IMR-90 (cell line): ENCODE data around the gene PBRM1. TPM values are rescaled to one million over a fixed set of nuclear protein-coding genes. Genes with fewer than 3 reads are reported as not detected.

Experiments used
- ATAC-seq: fragments of 200-7000 bp; cut with Tn5 transposase; 2 replicates; pipeline ENCODE4 v1.9.1; 2020; ENCODE audit warnings: low read depth, mild to moderate bottlenecking, moderate library complexity
- BruUV-seq: library from RNA; stranded (reverse); fragments of 400-500 nt; replicated peaks from 2 replicates; lab custom pipeline; 2021; lab: Mats Ljungman, UMichigan
- CTCF ChIA-PET: fragments of 300-600 bp; formaldehyde crosslinking; extraction: SDS; loops from one replicate; lab custom pipeline; 2021; ENCODE audit warnings: antibody characterized with exemption; lab: Yijun Ruan, JAX
- POLR2A ChIA-PET: fragments of 300-600 bp; sonication (Branson Sonifier 250); formaldehyde crosslinking; loops from one replicate; lab custom pipeline; 2022; ENCODE audit warnings: antibody characterized with exemption; ENCODE audit not compliant: unreplicated experiment; lab: Charles Lee
- DNase-seq: peaks from one replicate; pipeline ENCODE4 v3.0.0; 2013
- H2AFZ ChIP-seq: replicated peaks from 2 replicates; pipeline ENCODE3; 2013; ENCODE audit warnings: low read length, mild to moderate bottlenecking; ENCODE audit not compliant: poor library complexity
- H2AK5ac ChIP-seq: 2 replicates; pipeline ENCODE4 v1.6.1; 2013; ENCODE audit warnings: low read depth, low read length, inconsistent platforms
- H2AK9ac ChIP-seq: replicated peaks from 2 replicates; pipeline ENCODE3; 2013; ENCODE audit warnings: mild to moderate bottlenecking, low read depth, low read length, moderate library complexity; ENCODE audit not compliant: poor library complexity
- H2BK120ac ChIP-seq: 2 replicates; pipeline ENCODE4 v1.6.1; 2013; ENCODE audit warnings: low read depth, low read length, inconsistent platforms
- H2BK15ac ChIP-seq: 3 replicates; pipeline ENCODE4 v1.6.1; 2013; ENCODE audit warnings: low read depth, low read length, inconsistent platforms
- H2BK20ac ChIP-seq: 2 replicates; pipeline ENCODE4 v1.6.1; 2013; ENCODE audit warnings: low read depth, mild to moderate bottlenecking, inconsistent platforms, low read length, moderate library complexity
- H2BK5ac ChIP-seq: 2 replicates; pipeline ENCODE4 v1.6.1; 2013; ENCODE audit warnings: mild to moderate bottlenecking, low read depth, low read length, inconsistent platforms; ENCODE audit not compliant: poor library complexity, severe bottlenecking
- H3K14ac ChIP-seq: replicated peaks from 2 replicates; pipeline ENCODE4 v1.6.1; 2013; ENCODE audit warnings: low read depth, low read length, inconsistent platforms
- H3K18ac ChIP-seq: 2 replicates; pipeline ENCODE4 v1.6.1; 2013; ENCODE audit warnings: low read depth, low read length, control low read depth
- H3K23ac ChIP-seq: 2 replicates; pipeline ENCODE4 v1.6.1; 2013; ENCODE audit warnings: low read depth, low read length, inconsistent platforms
- H3K27ac ChIP-seq: 2 replicates; pipeline ENCODE4 v1.5.1; 2013; ENCODE audit warnings: mild to moderate bottlenecking, control low read depth, low read length; ENCODE audit not compliant: insufficient read depth
- H3K27me3 ChIP-seq: 2 replicates; pipeline ENCODE4 v1.6.1; 2013; ENCODE audit warnings: low read length; ENCODE audit not compliant: control insufficient read depth, insufficient read depth
- H3K36me3 ChIP-seq: 2 replicates; pipeline ENCODE4 v1.6.1; 2013; ENCODE audit warnings: low read length, mixed read lengths; ENCODE audit not compliant: control insufficient read depth, insufficient read depth
- H3K4ac ChIP-seq: 2 replicates; pipeline ENCODE4 v1.6.1; 2013; ENCODE audit warnings: low read depth, low read length, inconsistent platforms
- H3K4me1 ChIP-seq: 2 replicates; pipeline ENCODE4 v1.6.1; 2013; ENCODE audit warnings: low read length, mixed read lengths; ENCODE audit not compliant: control insufficient read depth, insufficient read depth
- H3K4me2 ChIP-seq: 2 replicates; pipeline ENCODE4 v1.6.1; 2013; ENCODE audit warnings: low read depth, mild to moderate bottlenecking, control low read depth, low read length, moderate library complexity
- H3K4me3 ChIP-seq: 2 replicates; pipeline ENCODE4 v1.5.1; 2013; ENCODE audit warnings: low read depth, mild to moderate bottlenecking, control low read depth, low read length, moderate library complexity; ENCODE audit not compliant: insufficient read depth
- H3K56ac ChIP-seq: 2 replicates; pipeline ENCODE4 v1.6.1; 2013; ENCODE audit warnings: low read length, inconsistent platforms; ENCODE audit not compliant: insufficient read depth; ENCODE audit errors: extremely low read depth
- H3K79me1 ChIP-seq, 2 experiments: 2 replicates each; pipeline ENCODE4 v1.6.1; 2013; ENCODE audit warnings: low read length in 2 of 2, inconsistent platforms in 1 of 2, low read depth in 1 of 2
- H3K9ac ChIP-seq: 2 replicates; pipeline ENCODE4 v1.6.1; 2013; ENCODE audit warnings: low read depth, low read length, control low read depth
- H3K9me1 ChIP-seq: 2 replicates; pipeline ENCODE4 v1.6.1; 2013; ENCODE audit warnings: low read length, inconsistent platforms; ENCODE audit not compliant: insufficient read depth
- H3K9me3 ChIP-seq: 2 replicates; pipeline ENCODE4 v1.6.1; 2013; ENCODE audit warnings: low read length; ENCODE audit not compliant: control insufficient read depth, insufficient read depth
- H4K20me1 ChIP-seq: 2 replicates; pipeline ENCODE4 v1.6.1; 2013; ENCODE audit warnings: low read length, inconsistent platforms; ENCODE audit not compliant: insufficient read depth
- H4K5ac ChIP-seq: 2 replicates; pipeline ENCODE4 v1.6.1; 2013; ENCODE audit warnings: mild to moderate bottlenecking, low read depth, low read length, control low read depth
- H4K8ac ChIP-seq, 2 experiments: 2 replicates each; pipeline ENCODE4 v1.6.1; 2013; ENCODE audit warnings: low read depth in 2 of 2, low read length in 2 of 2, control low read depth in 1 of 2, inconsistent platforms in 1 of 2
- H4K91ac ChIP-seq: 2 replicates; pipeline ENCODE4 v1.6.1; 2013; ENCODE audit warnings: low read depth, low read length, inconsistent platforms; ENCODE audit not compliant: insufficient read depth
- POLR2A ChIP-seq: IDR thresholded peaks from 2 replicates; pipeline ENCODE4 v1.6.1; 2012; ENCODE audit warnings: mild to moderate bottlenecking, low read depth, low read length
- RAD21 ChIP-seq: IDR thresholded peaks from 2 replicates; pipeline ENCODE4 v1.6.1; 2012; ENCODE audit warnings: low read length, improper control_type of control experiment
- WGBS, 2 experiments: methylation state at CpG; one replicate each; pipeline versions ENCODE4 v1.1.5 to v1.1.7; 2013; ENCODE audit warnings: missing lambda C conversion rate in 2 of 2; ENCODE audit not compliant: insufficient read length in 1 of 2; ENCODE audit errors: extremely low coverage in 2 of 2; 5-methylcytosine and 5-hydroxymethylcytosine counted together
- dilution Hi-C: fragments of 300-500 bp; cut with HindIII; formaldehyde crosslinking; loops from one replicate; pipeline ENCODE4 v1.14.3; 2018; ENCODE audit warnings: low sequenced_read_pairs; ENCODE audit not compliant: unreplicated experiment
- in situ Hi-C: fragments of 300-500 bp; cut with MboI; formaldehyde crosslinking; loops from 3 replicates; pipeline ENCODE4 v1.14.3; 2019; ENCODE audit warnings: low sequenced_read_pairs, inconsistent platforms, mixed read lengths
- intact Hi-C: fragments of 100-400 bp; cut with micrococcal nuclease; formaldehyde crosslinking; loops from 2 replicates; pipeline ENCODE4 v1.10.0; 2022
- polyA plus RNA-seq, 3 experiments: library from polyadenylated mRNA; depleted of rRNA; stranded (reverse); fragments of >200 nt; gene quantifications; 2 replicates each; pipeline ENCODE4 v1.2.3, GENCODE V29; 2012; ENCODE audit warnings: low replicate concordance in 1 of 3
- total RNA-seq: library from RNA; depleted of rRNA; stranded (reverse); fragments of >200 nt; gene quantifications from 2 replicates; pipeline ENCODE4 v1.2.3, GENCODE V29; 2012

Gene PBRM1
- total and polyA plus RNA-seq, 2 of the 4 experiments (the other 2 are of a cell fraction) = 16.5 to 72.6 TPM

- H3K27me3 ChIP-seq = no peaks in the 10 kb centered on the region
- intact Hi-C loops = loop anchor here (2.0 kb wide), 1 partner anchor 65 kb away; no protein-coding TSS in a partner anchor
These were observed 147.8 kb downstream of the PBRM1 start for GRCh38 chr3:52537726-52538421.

More at GRCh38 chr3:52537726-52538421, 147.8 kb downstream of the PBRM1 start:
- H3K9me1 ChIP-seq = peaks cover 22% of the 10 kb centered on the region
- peak overlapping the region; percentile 70 for H2BK5ac ChIP-seq
- peak overlapping the region; percentile 98 for H3K4me2 ChIP-seq
- no peak overlapping the region for H2BK15ac ChIP-seq
- no peak for TF ChIP-seq RAD21
- 0 out of 2 replicates have a peak, but pooled peaks have one; percentile 20 for TF ChIP-seq POLR2A
- peaks cover 15% of the 10 kb centered on the region for H3K4me1 ChIP-seq
- H2AFZ ChIP-seq = no peak overlapping the region
- H3K23ac ChIP-seq = peak overlapping the region; percentile 91
- peak overlapping the region; percentile 32 for H2AK9ac ChIP-seq
- peak overlapping the region; percentile 86; the same call in 1 of the 2 replicates for H2AK5ac ChIP-seq
- POLR2A ChIA-PET = interaction anchor here (0.6 kb wide), 1 partner anchor 90 kb away, joined by 3 read pairs; no protein-coding TSS in a partner anchor
- H3K27ac ChIP-seq = peak overlapping the region; percentile 4; the same call in 1 of the 2 replicates
- H3K9ac ChIP-seq = peak overlapping the region; percentile 89
- no peak overlapping the region for H2BK20ac ChIP-seq
- no peak overlapping the region for H4K91ac ChIP-seq
- H3K4ac ChIP-seq = peak overlapping the region; percentile 37; the same call in 1 of the 2 replicates
- peaks cover 25 to 74% of the 10 kb centered on the region in 2 experiments for H3K79me1 ChIP-seq
- H3K36me3 ChIP-seq = peaks cover 8% of the 10 kb centered on the region
- WGBS, 2 experiments = 90% methylated on average over 7 of the region's 7 CpGs; no CpG with 5 or more reads in 1 of the 2 experiments
- no TSS peak for BruUV-seq
- dilution Hi-C loops = no loop called here
- DNase-seq (no peak), ATAC-seq (no peak)
- H4K20me1 ChIP-seq = peaks cover 26% of the 10 kb centered on the region
- H2BK120ac ChIP-seq = no peak overlapping the region
- in situ Hi-C loops = no loop called here
- peak overlapping the region; percentile 81 for H3K4me3 ChIP-seq
- no peaks in the 10 kb centered on the region for H3K9me3 ChIP-seq
- peak overlapping the region; percentile 90 for H3K14ac ChIP-seq
- no peak overlapping the region for H4K8ac ChIP-seq
- no peak overlapping the region for H3K56ac ChIP-seq
- peak overlapping the region; percentile 25; the same call in 1 of the 2 replicates for H4K5ac ChIP-seq
- no peak overlapping the region for H3K18ac ChIP-seq
- CTCF ChIA-PET = no interaction called here
